WTC11 (cell line): ENCODE results near the gene CD8B.

Experiments
- CBFB ChIP-seq: sonication (generic); formaldehyde crosslinking; IDR thresholded peaks from 2 replicates; pipeline ENCODE4 v1.8.1; 2022; ENCODE audit warnings: mild to moderate bottlenecking, low read depth, missing genetic modification reagents
- FOXP1 ChIP-seq: sonication (generic); formaldehyde crosslinking; IDR thresholded peaks from 2 replicates; pipeline ENCODE4 v1.8.0; 2022; ENCODE audit warnings: missing genetic modification reagents, mild to moderate bottlenecking, moderate library complexity, borderline replicate concordance
- MXD4 ChIP-seq: fragments of 250-450 bp; sonication (Bioruptor Pico); IDR thresholded peaks from 2 replicates; pipeline ENCODE4 v1.8.0; 2021; ENCODE audit warnings: mild to moderate bottlenecking, moderate library complexity, borderline replicate concordance
- MYBL2 ChIP-seq: sonication (generic); formaldehyde crosslinking; IDR thresholded peaks from 2 replicates; pipeline ENCODE4 v1.8.1; 2023; ENCODE audit warnings: mild to moderate bottlenecking, moderate library complexity, missing genetic modification reagents
- NR1H2 ChIP-seq: sonication (generic); formaldehyde crosslinking; IDR thresholded peaks from 2 replicates; pipeline ENCODE4 v1.9.0; 2021; ENCODE audit warnings: mild to moderate bottlenecking, moderate library complexity, missing genetic modification reagents
- NR2C2 ChIP-seq: sonication (generic); formaldehyde crosslinking; IDR thresholded peaks from 2 replicates; pipeline ENCODE4 v1.8.0; 2022; ENCODE audit warnings: mild to moderate bottlenecking, missing genetic modification reagents
- SP1 ChIP-seq: sonication (generic); formaldehyde crosslinking; conservative IDR thresholded peaks from 2 replicates; pipeline ENCODE4 v1.8.1; 2022; ENCODE audit warnings: missing genetic modification reagents
- TF ChIP-seq, protein P1 (sequence below): fragments of 200-600 bp; IDR thresholded peaks from 2 replicates; pipeline ENCODE4 v1.8.0; 2022; ENCODE audit warnings: antibody characterized with exemption
- TF ChIP-seq, protein P2 (sequence below): sonication (generic); formaldehyde crosslinking; IDR thresholded peaks from 2 replicates; pipeline ENCODE4 v1.8.0; 2022; ENCODE audit warnings: mild to moderate bottlenecking, missing genetic modification reagents
- TF ChIP-seq, protein P3 (sequence below): fragments of 250-450 bp; sonication (Bioruptor Pico); IDR thresholded peaks from 2 replicates; pipeline ENCODE4 v1.8.0; 2021; ENCODE audit warnings: mild to moderate bottlenecking
- TF ChIP-seq, protein P4 (sequence below): sonication (generic); formaldehyde crosslinking; IDR thresholded peaks from 2 replicates; pipeline ENCODE4 v1.8.0; 2022; ENCODE audit warnings: mild to moderate bottlenecking, missing genetic modification reagents
- TF ChIP-seq, protein P5 (sequence below): sonication (generic); formaldehyde crosslinking; conservative IDR thresholded peaks from 2 replicates; pipeline ENCODE4 v1.8.1; 2022; ENCODE audit warnings: mild to moderate bottlenecking, missing genetic modification reagents
- TF ChIP-seq, protein P6 (sequence below): sonication (generic); formaldehyde crosslinking; IDR thresholded peaks from 2 replicates; pipeline ENCODE4 v1.8.1; 2023; ENCODE audit warnings: mild to moderate bottlenecking, missing genetic modification reagents, moderate library complexity

DNA sequence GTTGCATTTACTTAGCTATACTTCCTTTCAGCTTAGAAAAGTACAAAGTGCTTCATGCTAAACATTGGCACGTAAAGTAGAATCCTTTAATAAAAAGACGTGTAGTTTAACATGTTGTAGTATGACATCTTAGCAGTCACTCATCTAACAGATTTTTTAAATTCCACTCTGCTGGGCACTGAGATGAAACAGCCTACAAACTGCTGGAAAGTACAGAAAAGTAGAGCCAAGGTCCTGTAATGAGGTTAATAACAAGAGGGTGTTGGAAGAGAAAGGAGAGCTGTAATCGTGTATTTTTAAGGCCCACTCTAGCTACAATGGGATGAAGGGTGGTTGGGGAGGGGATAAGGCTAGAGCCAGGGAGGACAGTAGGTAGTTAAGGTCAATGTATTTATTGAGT, 81.7 kb downstream of the CD8B start:
- TF ChIP-seq, protein P1, sequence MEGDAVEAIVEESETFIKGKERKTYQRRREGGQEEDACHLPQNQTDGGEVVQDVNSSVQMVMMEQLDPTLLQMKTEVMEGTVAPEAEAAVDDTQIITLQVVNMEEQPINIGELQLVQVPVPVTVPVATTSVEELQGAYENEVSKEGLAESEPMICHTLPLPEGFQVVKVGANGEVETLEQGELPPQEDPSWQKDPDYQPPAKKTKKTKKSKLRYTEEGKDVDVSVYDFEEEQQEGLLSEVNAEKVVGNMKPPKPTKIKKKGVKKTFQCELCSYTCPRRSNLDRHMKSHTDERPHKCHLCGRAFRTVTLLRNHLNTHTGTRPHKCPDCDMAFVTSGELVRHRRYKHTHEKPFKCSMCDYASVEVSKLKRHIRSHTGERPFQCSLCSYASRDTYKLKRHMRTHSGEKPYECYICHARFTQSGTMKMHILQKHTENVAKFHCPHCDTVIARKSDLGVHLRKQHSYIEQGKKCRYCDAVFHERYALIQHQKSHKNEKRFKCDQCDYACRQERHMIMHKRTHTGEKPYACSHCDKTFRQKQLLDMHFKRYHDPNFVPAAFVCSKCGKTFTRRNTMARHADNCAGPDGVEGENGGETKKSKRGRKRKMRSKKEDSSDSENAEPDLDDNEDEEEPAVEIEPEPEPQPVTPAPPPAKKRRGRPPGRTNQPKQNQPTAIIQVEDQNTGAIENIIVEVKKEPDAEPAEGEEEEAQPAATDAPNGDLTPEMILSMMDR: no peak
- TF ChIP-seq NR1H2 (CRISPR knock-in tag): no peak
- TF ChIP-seq, protein P2, sequence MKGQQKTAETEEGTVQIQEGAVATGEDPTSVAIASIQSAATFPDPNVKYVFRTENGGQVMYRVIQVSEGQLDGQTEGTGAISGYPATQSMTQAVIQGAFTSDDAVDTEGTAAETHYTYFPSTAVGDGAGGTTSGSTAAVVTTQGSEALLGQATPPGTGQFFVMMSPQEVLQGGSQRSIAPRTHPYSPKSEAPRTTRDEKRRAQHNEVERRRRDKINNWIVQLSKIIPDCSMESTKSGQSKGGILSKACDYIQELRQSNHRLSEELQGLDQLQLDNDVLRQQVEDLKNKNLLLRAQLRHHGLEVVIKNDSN (CRISPR knock-in tag): no peak
- TF ChIP-seq FOXP1 (CRISPR knock-in tag): no peak
- TF ChIP-seq, protein P3, sequence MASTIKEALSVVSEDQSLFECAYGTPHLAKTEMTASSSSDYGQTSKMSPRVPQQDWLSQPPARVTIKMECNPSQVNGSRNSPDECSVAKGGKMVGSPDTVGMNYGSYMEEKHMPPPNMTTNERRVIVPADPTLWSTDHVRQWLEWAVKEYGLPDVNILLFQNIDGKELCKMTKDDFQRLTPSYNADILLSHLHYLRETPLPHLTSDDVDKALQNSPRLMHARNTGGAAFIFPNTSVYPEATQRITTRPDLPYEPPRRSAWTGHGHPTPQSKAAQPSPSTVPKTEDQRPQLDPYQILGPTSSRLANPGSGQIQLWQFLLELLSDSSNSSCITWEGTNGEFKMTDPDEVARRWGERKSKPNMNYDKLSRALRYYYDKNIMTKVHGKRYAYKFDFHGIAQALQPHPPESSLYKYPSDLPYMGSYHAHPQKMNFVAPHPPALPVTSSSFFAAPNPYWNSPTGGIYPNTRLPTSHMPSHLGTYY (CRISPR knock-in tag): no peak
- no peak for TF ChIP-seq MXD4 (CRISPR knock-in tag)
- TF ChIP-seq SP1 (CRISPR knock-in tag): no peak
- TF ChIP-seq MYBL2 (CRISPR knock-in tag): no peak
- no peak for TF ChIP-seq CBFB (CRISPR knock-in tag)
- TF ChIP-seq, protein P4, sequence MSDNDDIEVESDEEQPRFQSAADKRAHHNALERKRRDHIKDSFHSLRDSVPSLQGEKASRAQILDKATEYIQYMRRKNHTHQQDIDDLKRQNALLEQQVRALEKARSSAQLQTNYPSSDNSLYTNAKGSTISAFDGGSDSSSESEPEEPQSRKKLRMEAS (CRISPR knock-in tag): no peak
- no peak for TF ChIP-seq NR2C2
- TF ChIP-seq, protein P5, sequence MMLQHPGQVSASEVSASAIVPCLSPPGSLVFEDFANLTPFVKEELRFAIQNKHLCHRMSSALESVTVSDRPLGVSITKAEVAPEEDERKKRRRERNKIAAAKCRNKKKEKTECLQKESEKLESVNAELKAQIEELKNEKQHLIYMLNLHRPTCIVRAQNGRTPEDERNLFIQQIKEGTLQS: no peak
- TF ChIP-seq, protein P6, sequence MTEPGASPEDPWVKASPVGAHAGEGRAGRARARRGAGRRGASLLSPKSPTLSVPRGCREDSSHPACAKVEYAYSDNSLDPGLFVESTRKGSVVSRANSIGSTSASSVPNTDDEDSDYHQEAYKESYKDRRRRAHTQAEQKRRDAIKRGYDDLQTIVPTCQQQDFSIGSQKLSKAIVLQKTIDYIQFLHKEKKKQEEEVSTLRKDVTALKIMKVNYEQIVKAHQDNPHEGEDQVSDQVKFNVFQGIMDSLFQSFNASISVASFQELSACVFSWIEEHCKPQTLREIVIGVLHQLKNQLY: no peak
